Naive thymus-derived CD8-positive, alpha-beta T cell (primary cell): ENCODE data around the gene SOX14. TPM values are rescaled to one million over a fixed set of nuclear protein-coding genes. Genes with fewer than 3 reads are reported as not detected.

Experiments used
- ATAC-seq, 2 donors: fragments of 150-1000 bp; cut with Tn5 transposase in 1 of 2; sonication (Bioruptor Pico), chemical (Tn5 transposase) in 1 of 2; 1 replicate in 1 of 2; 2 replicates in 1 of 2; pipeline ENCODE4 v1.10.0; 2021; ENCODE audit warnings: mild to moderate bottlenecking in 2 of 2, moderate library complexity in 2 of 2
- POLR2A ChIA-PET: fragments of 350-600 bp; sonication (Branson Sonifier 250); formaldehyde crosslinking; loops from one replicate; lab custom pipeline; 2021; ENCODE audit warnings: antibody characterized with exemption; lab: Charles Lee
- DNase-seq, 10 donors: peaks; one replicate each; pipeline versions ENCODE4 v3.0.0 to v3.0.0-alpha.2; 2020 to 2022
- H3K27ac Mint-ChIP-seq, 10 donors: one replicate each; pipeline ENCODE4 v1.8.0; 2020 to 2022; ENCODE audit warnings: mild to moderate bottlenecking in 10 of 10, mixed read lengths in 10 of 10, moderate library complexity in 4 of 10, inconsistent platforms in 1 of 10
- H3K27me3 Mint-ChIP-seq, 5 donors: one replicate each; pipeline ENCODE4 v1.8.0; 2021 to 2022; ENCODE audit warnings: mixed read lengths in 5 of 5
- H3K36me3 Mint-ChIP-seq, 3 donors: one replicate each; pipeline ENCODE4 v1.8.0; 2020 to 2022; ENCODE audit warnings: mixed read lengths in 3 of 3, mild to moderate bottlenecking in 2 of 3, inconsistent platforms in 1 of 3
- H3K4me1 Mint-ChIP-seq, 4 donors: one replicate each; pipeline ENCODE4 v1.8.0; 2021 to 2022; ENCODE audit warnings: mixed read lengths in 4 of 4
- H3K4me3 Mint-ChIP-seq, 10 donors: one replicate each; pipeline ENCODE4 v1.8.0; 2020 to 2022; ENCODE audit warnings: mild to moderate bottlenecking in 10 of 10, mixed read lengths in 10 of 10, moderate library complexity in 6 of 10, inconsistent platforms in 1 of 10
- H3K9me3 Mint-ChIP-seq, 9 donors: one replicate each; pipeline ENCODE4 v1.8.0; 2020 to 2022; ENCODE audit warnings: mixed read lengths in 9 of 9, mild to moderate bottlenecking in 3 of 9, inconsistent platforms in 1 of 9, moderate library complexity in 1 of 9
- polyA plus RNA-seq, 3 donors: library from polyadenylated mRNA; unstranded; fragments of 300-500 nt; fragmentation: Illumina TruSeq; gene quantifications; one replicate each; pipeline ENCODE4 v1.2.3, GENCODE V29; 2021
- total RNA-seq, 8 experiments: library from RNA in 2 of 8; stranded (reverse) in 2 of 8; gene quantifications; one replicate each; pipeline ENCODE4 v1.2.3 and lab custom pipeline; 2021 to 2026

SOX14 gene
- total and polyA plus RNA-seq, 5 experiments from 2014 or later, result not detected

- ATAC-seq (no peak), DNase-seq (no peak)
- H3K4me1 Mint-ChIP-seq, result peaks cover 7 to 27% (median 13%) of the 10 kb centered on the region in 4 donors
- peak overlapping the region in 5 of 10 donors; percentile 26 to 47 (median 44) for H3K4me3 Mint-ChIP-seq
- H3K9me3 Mint-ChIP-seq, result peaks cover 0 to 4% (median 2%) of the 10 kb centered on the region in 9 donors
- peaks cover 0 to 16% (median 5%) of the 10 kb centered on the region in 3 donors for H3K36me3 Mint-ChIP-seq
- no peak overlapping the region for H3K27ac Mint-ChIP-seq
- POLR2A ChIA-PET, result no interaction called here
- peaks cover 35 to 90% (median 67%) of the 10 kb centered on the region in 5 donors for H3K27me3 Mint-ChIP-seq
Observed at GRCh38 chr3:137770066-137770834, 6.1 kb downstream of the SOX14 start.

GRCh38 chr3:137770835-137771399 lies 6.8 kb downstream of the SOX14 start:
- DNase-seq (no peak), ATAC-seq (no peak)
- H3K27me3 Mint-ChIP-seq, result peaks cover 31 to 86% (median 65%) of the 10 kb centered on the region in 5 donors
- POLR2A ChIA-PET, result no interaction called here
- H3K4me3 Mint-ChIP-seq, result peak overlapping the region in 5 of 10 donors; percentile 15 to 74 (median 28)
- H3K27ac Mint-ChIP-seq, result no peak overlapping the region
- peaks cover 7 to 21% (median 13%) of the 10 kb centered on the region in 4 donors for H3K4me1 Mint-ChIP-seq
- peaks cover 0 to 5% (median 2%) of the 10 kb centered on the region in 9 donors for H3K9me3 Mint-ChIP-seq
- H3K36me3 Mint-ChIP-seq, result peaks cover 0 to 12% (median 2%) of the 10 kb centered on the region in 3 donors

GRCh38 chr3:137771401-137772213 lies 7.5 kb downstream of the SOX14 start:
- DNase-seq (no peak), ATAC-seq (no peak)
- H3K36me3 Mint-ChIP-seq, result peaks cover 0 to 6% (median 2%) of the 10 kb centered on the region in 3 donors
- H3K4me1 Mint-ChIP-seq, result peaks cover 7 to 20% (median 13%) of the 10 kb centered on the region in 4 donors
- POLR2A ChIA-PET, result no interaction called here
- peak overlapping the region in 9 of 10 donors; percentile 20 to 80 (median 53) for H3K4me3 Mint-ChIP-seq
- H3K9me3 Mint-ChIP-seq, result peaks cover 0 to 5% (median 0%) of the 10 kb centered on the region in 9 donors
- H3K27ac Mint-ChIP-seq, result no peak overlapping the region
- peaks cover 30 to 85% (median 60%) of the 10 kb centered on the region in 5 donors for H3K27me3 Mint-ChIP-seq

GRCh38 chr3:137772214-137772955 lies 8.3 kb downstream of the SOX14 start:
- DNase-seq, result no peak
- POLR2A ChIA-PET, result no interaction called here
- H3K27me3 Mint-ChIP-seq, result peaks cover 35 to 85% (median 59%) of the 10 kb centered on the region in 5 donors
- H3K36me3 Mint-ChIP-seq, result peaks cover 0 to 6% (median 2%) of the 10 kb centered on the region in 3 donors
- H3K9me3 Mint-ChIP-seq, result peaks cover 0 to 5% (median 0%) of the 10 kb centered on the region in 9 donors
- ATAC-seq, result no peak
- peaks cover 7 to 20% (median 13%) of the 10 kb centered on the region in 4 donors for H3K4me1 Mint-ChIP-seq
- no peak overlapping the region for H3K27ac Mint-ChIP-seq
- H3K4me3 Mint-ChIP-seq, result peak overlapping the region in 4 of 10 donors; percentile 53 to 80 (median 69)

GRCh38 chr3:137778941-137779340 lies 14.8 kb downstream of the SOX14 start:
- no peak for ATAC-seq

GRCh38 chr3:137787529-137787928 lies 23.4 kb downstream of the SOX14 start:
- Mint-ChIP-seq H3K36me3 (no peaks in the 10 kb centered on the region), H3K4me3 (no peak overlapping the region), H3K9me3 (no peaks in the 10 kb centered on the region), H3K27ac (no peak overlapping the region), H3K27me3 (peaks cover under 1 to 10% (median 3%) of the 10 kb centered on the region in 5 donors), H3K4me1 (no peaks in the 10 kb centered on the region)
- no peak for DNase-seq
- no peak for ATAC-seq
- POLR2A ChIA-PET, result no interaction called here

More at GRCh38 chr3:137778941-137779340, 14.8 kb downstream of the SOX14 start:
- Mint-ChIP-seq H3K4me1 (no peaks in the 10 kb centered on the region), H3K27ac (no peak overlapping the region), H3K9me3 (peaks cover 0 to 3% (median 0%) of the 10 kb centered on the region in 9 donors), H3K4me3 (no peak overlapping the region), H3K36me3 (peaks cover 0 to 3% (median 0%) of the 10 kb centered on the region in 3 donors), H3K27me3 (peaks cover 22 to 56% (median 25%) of the 10 kb centered on the region in 5 donors)
- no peak for DNase-seq
- POLR2A ChIA-PET, result no interaction called here

- H3K4me1 Mint-ChIP-seq, result no peaks in the 10 kb centered on the region
- no peak overlapping the region for H3K4me3 Mint-ChIP-seq
- POLR2A ChIA-PET, result no interaction called here
- H3K27ac Mint-ChIP-seq, result no peak overlapping the region
- H3K27me3 Mint-ChIP-seq, result peaks cover 1 to 11% (median 8%) of the 10 kb centered on the region in 5 donors
- no peak for ATAC-seq
- DNase-seq, result no peak
- H3K36me3 Mint-ChIP-seq, result no peaks in the 10 kb centered on the region
- H3K9me3 Mint-ChIP-seq, result no peaks in the 10 kb centered on the region
Observed at GRCh38 chr3:137789236-137789635, 25.1 kb downstream of the SOX14 start.

GRCh38 chr3:137792626-137793271 lies 28.6 kb downstream of the SOX14 start:
- H3K27me3 Mint-ChIP-seq, result peaks cover 6 to 20% (median 13%) of the 10 kb centered on the region in 5 donors
- ATAC-seq (no peak), DNase-seq (no peak)
- POLR2A ChIA-PET, result no interaction called here
- no peaks in the 10 kb centered on the region for H3K36me3 Mint-ChIP-seq
- no peaks in the 10 kb centered on the region for H3K9me3 Mint-ChIP-seq
- H3K27ac Mint-ChIP-seq, result no peak overlapping the region
- no peak overlapping the region for H3K4me3 Mint-ChIP-seq
- no peaks in the 10 kb centered on the region for H3K4me1 Mint-ChIP-seq

GRCh38 chr3:137796993-137797392 lies 32.9 kb downstream of the SOX14 start:
- Mint-ChIP-seq H3K27me3 (peaks cover 10 to 48% (median 21%) of the 10 kb centered on the region in 5 donors), H3K27ac (no peak overlapping the region), H3K4me3 (no peak overlapping the region), H3K36me3 (no peaks in the 10 kb centered on the region), H3K4me1 (no peaks in the 10 kb centered on the region), H3K9me3 (peaks cover 0 to 21% (median 2%) of the 10 kb centered on the region in 9 donors)
- no peak for DNase-seq
- no peak for ATAC-seq
- POLR2A ChIA-PET, result no interaction called here

- POLR2A ChIA-PET, result no interaction called here
- DNase-seq (no peak), ATAC-seq (no peak)
- Mint-ChIP-seq H3K27ac (no peak overlapping the region), H3K9me3 (peaks cover 2 to 37% (median 9%) of the 10 kb centered on the region in 9 donors), H3K4me3 (no peak overlapping the region), H3K27me3 (peaks cover 5 to 30% (median 9%) of the 10 kb centered on the region in 5 donors), H3K36me3 (peaks cover 0 to 7% (median 0%) of the 10 kb centered on the region in 3 donors), H3K4me1 (no peaks in the 10 kb centered on the region)
Observed at GRCh38 chr3:137803215-137803614, 39.1 kb downstream of the SOX14 start.

- H3K36me3 Mint-ChIP-seq, result peaks cover 0 to 7% (median 0%) of the 10 kb centered on the region in 3 donors
- no peak for ATAC-seq
- H3K4me1 Mint-ChIP-seq, result peaks cover 0 to 2% (median 0%) of the 10 kb centered on the region in 4 donors
- H3K27ac Mint-ChIP-seq, result no peak overlapping the region
- DNase-seq, result no peak
- peaks cover 2 to 19% (median 9%) of the 10 kb centered on the region in 9 donors for H3K9me3 Mint-ChIP-seq
- POLR2A ChIA-PET, result no interaction called here
- H3K4me3 Mint-ChIP-seq, result no peak overlapping the region
- peaks cover 1 to 32% (median 6%) of the 10 kb centered on the region in 5 donors for H3K27me3 Mint-ChIP-seq
Observed at GRCh38 chr3:137807998-137808397, 43.9 kb downstream of the SOX14 start.
